PC-3 (cell line): ENCODE data around the gene LOX. TPM values are rescaled to one million over a fixed set of nuclear protein-coding genes. Genes with fewer than 3 reads are reported as not detected.

Experiments
- ATAC-seq: fragments of 200-7000 bp; cut with Tn5 transposase; 2 replicates; pipeline ENCODE4 v1.9.1; 2020; ENCODE audit warnings: mild to moderate bottlenecking, moderate library complexity
- BruUV-seq: library from RNA; stranded (reverse); fragments of 400-500 nt; replicated peaks from 2 replicates; lab custom pipeline; 2021; lab: Mats Ljungman, UMichigan
- CTCF ChIA-PET: fragments of 300-600 bp; sonication (Branson Sonifier 250); formaldehyde crosslinking; loops from one replicate; lab custom pipeline; 2022; ENCODE audit warnings: antibody characterized with exemption; lab: Charles Lee
- POLR2A ChIA-PET: fragments of 300-600 bp; sonication (Branson Sonifier 250); formaldehyde crosslinking; loops from one replicate; lab custom pipeline; 2022; ENCODE audit warnings: antibody characterized with exemption; ENCODE audit not compliant: unreplicated experiment; lab: Charles Lee
- DNase-seq: peaks from one replicate; pipeline ENCODE4 v3.0.0-alpha.2; 2015
- H2AFZ ChIP-seq: fragments of 300-600 bp; sonication (generic); 2 replicates; pipeline ENCODE4 v1.6.0; 2016; ENCODE audit warnings: antibody characterized with exemption, low read length
- H3F3A ChIP-seq: fragments of 300-600 bp; sonication (generic); one replicate; pipeline ENCODE4 v1.6.0; 2017; ENCODE audit warnings: antibody characterized with exemption, low read length, control low read depth, mild to moderate bottlenecking; ENCODE audit not compliant: unreplicated experiment
- H3K27ac ChIP-seq: fragments of 300-600 bp; sonication (generic); 2 replicates; pipeline ENCODE4 v1.5.1; 2016; ENCODE audit warnings: mild to moderate bottlenecking, low read length
- H3K27me3 ChIP-seq: fragments of 300-600 bp; sonication (generic); 2 replicates; pipeline ENCODE4 v1.6.1; 2016; ENCODE audit warnings: low read length, mixed read lengths
- H3K36me3 ChIP-seq: fragments of 300-600 bp; sonication (generic); 2 replicates; pipeline ENCODE4 v1.6.1; 2016; ENCODE audit warnings: low read depth, mixed run types, low read length, mixed read lengths
- H3K4me1 ChIP-seq: fragments of 300-600 bp; sonication (generic); 2 replicates; pipeline ENCODE4 v1.5.1; 2016; ENCODE audit warnings: low read length; ENCODE audit not compliant: insufficient read depth
- H3K4me2 ChIP-seq: fragments of 300-600 bp; sonication (generic); 2 replicates; pipeline ENCODE4 v1.6.0; 2016; ENCODE audit warnings: low read length
- H3K4me3 ChIP-seq: fragments of 300-600 bp; sonication (generic); 2 replicates; pipeline ENCODE4 v1.5.1; 2016; ENCODE audit warnings: mild to moderate bottlenecking, low read length, mixed read lengths
- H3K79me2 ChIP-seq: fragments of 300-600 bp; sonication (generic); 2 replicates; pipeline ENCODE4 v1.6.1; 2017; ENCODE audit warnings: low read length, mixed read lengths
- H3K9ac ChIP-seq: fragments of 300-600 bp; sonication (generic); 2 replicates; pipeline ENCODE4 v1.6.0; 2016; ENCODE audit warnings: mild to moderate bottlenecking, low read length
- H3K9me2 ChIP-seq: fragments of 300-600 bp; sonication (generic); replicated peaks from 2 replicates; pipeline ENCODE4 v1.6.1; 2016; ENCODE audit warnings: mixed run types, low read length, mixed read lengths
- H3K9me3 ChIP-seq: fragments of 300-600 bp; sonication (generic); 2 replicates; pipeline ENCODE4 v1.6.1; 2016; ENCODE audit warnings: low read length, mixed read lengths
- H4K20me1 ChIP-seq: fragments of 300-600 bp; sonication (generic); 2 replicates; pipeline ENCODE4 v1.6.1; 2016; ENCODE audit warnings: low read length, mixed read lengths
- EZH2 ChIP-seq: fragments of 300-600 bp; sonication (generic); IDR thresholded peaks from one replicate; pipeline ENCODE4 v1.6.1; 2017; ENCODE audit warnings: antibody characterized with exemption, mild to moderate bottlenecking, low read length; ENCODE audit not compliant: unreplicated experiment
- EZH2phosphoT487 ChIP-seq: fragments of 300-600 bp; sonication (generic); IDR thresholded peaks from 2 replicates; pipeline ENCODE4 v1.6.1; 2018; ENCODE audit warnings: mild to moderate bottlenecking, antibody characterized with exemption, low read length, borderline replicate concordance
- intact Hi-C: fragments of 100-400 bp; cut with micrococcal nuclease; formaldehyde crosslinking; loops from 2 replicates; pipeline ENCODE4 v1.9.0; 2023
- total RNA-seq: library from RNA; depleted of rRNA; stranded (reverse); fragments of >200 nt; gene quantifications from 2 replicates; pipeline ENCODE4 v1.2.3, GENCODE V29; 2014
- TF ChIP-seq, protein P1 (sequence below): fragments of 300-600 bp; sonication (generic); conservative IDR thresholded peaks from 2 replicates; pipeline ENCODE4 v1.5.1; 2017; ENCODE audit warnings: antibody characterized with exemption, low read depth, mild to moderate bottlenecking, low read length

Gene LOX
- total RNA-seq, 1 experiment from 2014 or later, result 0.18 TPM

DNA sequence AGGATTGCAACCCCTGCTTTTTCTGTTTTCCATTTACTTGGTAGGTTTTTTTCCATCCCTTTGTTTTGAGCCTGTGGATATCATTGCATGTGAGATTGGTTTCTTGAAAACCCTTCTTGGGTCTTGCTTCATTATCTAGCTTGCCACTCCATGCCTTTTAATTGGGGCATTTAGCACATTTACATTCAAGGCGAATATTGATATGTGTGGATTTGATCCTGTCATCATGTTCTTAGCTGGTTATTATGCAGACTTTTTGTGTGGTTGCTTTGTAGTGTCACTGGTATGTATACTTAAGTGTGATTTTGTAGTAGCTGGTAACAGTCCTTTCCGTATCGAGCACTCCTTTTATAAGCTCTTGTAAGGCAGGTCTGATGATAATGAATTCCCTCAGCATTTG is 26.5 kb downstream of the LOX start:
- POLR2A ChIA-PET, result no interaction called here
- Histone ChIP-seq H3K4me3 (no peak overlapping the region), H3K9me3 (no peaks in the 10 kb centered on the region), H3K9ac (no peak overlapping the region), H2AFZ (no peak overlapping the region), H3K4me1 (no peaks in the 10 kb centered on the region), H3K27ac (no peak overlapping the region), H3K79me2 (no peaks in the 10 kb centered on the region), H3K36me3 (no peaks in the 10 kb centered on the region), H3F3A (no peaks in the 10 kb centered on the region), H3K4me2 (no peak overlapping the region), H3K9me2 (no peaks in the 10 kb centered on the region), H3K27me3 (no peaks in the 10 kb centered on the region), H4K20me1 (no peaks in the 10 kb centered on the region)
- ATAC-seq (no peak), DNase-seq (no peak)
- TF ChIP-seq, protein P1, sequence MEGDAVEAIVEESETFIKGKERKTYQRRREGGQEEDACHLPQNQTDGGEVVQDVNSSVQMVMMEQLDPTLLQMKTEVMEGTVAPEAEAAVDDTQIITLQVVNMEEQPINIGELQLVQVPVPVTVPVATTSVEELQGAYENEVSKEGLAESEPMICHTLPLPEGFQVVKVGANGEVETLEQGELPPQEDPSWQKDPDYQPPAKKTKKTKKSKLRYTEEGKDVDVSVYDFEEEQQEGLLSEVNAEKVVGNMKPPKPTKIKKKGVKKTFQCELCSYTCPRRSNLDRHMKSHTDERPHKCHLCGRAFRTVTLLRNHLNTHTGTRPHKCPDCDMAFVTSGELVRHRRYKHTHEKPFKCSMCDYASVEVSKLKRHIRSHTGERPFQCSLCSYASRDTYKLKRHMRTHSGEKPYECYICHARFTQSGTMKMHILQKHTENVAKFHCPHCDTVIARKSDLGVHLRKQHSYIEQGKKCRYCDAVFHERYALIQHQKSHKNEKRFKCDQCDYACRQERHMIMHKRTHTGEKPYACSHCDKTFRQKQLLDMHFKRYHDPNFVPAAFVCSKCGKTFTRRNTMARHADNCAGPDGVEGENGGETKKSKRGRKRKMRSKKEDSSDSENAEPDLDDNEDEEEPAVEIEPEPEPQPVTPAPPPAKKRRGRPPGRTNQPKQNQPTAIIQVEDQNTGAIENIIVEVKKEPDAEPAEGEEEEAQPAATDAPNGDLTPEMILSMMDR, result no peak
- TF ChIP-seq EZH2phosphoT487 (no peak), EZH2 (no peak)
- no TSS peak for BruUV-seq
- intact Hi-C loops, result no loop called here
- CTCF ChIA-PET, result no interaction called here

DNA sequence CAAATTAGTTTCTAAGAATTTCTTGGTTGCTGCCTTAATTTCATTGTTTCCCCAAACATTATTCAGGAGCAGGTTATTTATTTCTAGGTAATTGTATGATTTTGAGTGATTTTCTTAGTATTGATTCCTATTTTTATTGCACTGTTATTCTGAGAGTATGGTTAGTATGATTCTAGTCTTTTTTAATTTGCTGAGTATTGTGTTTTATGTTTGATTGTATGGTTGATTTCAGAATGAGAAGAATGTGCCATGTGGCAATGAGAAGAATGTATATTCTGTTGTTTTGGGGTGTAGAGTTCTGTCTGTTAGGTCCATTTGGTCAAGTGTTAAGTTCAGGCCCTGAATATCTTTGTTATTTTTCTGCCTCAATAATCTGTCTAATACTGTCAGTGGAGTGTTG is 27.1 kb downstream of the LOX start:
- ATAC-seq, result no peak
- Histone ChIP-seq H3F3A (no peaks in the 10 kb centered on the region), H3K9me2 (no peaks in the 10 kb centered on the region), H3K9me3 (no peaks in the 10 kb centered on the region), H3K79me2 (no peaks in the 10 kb centered on the region), H3K27ac (no peak overlapping the region), H2AFZ (no peak overlapping the region), H3K4me3 (no peak overlapping the region), H3K4me2 (no peak overlapping the region), H3K9ac (no peak overlapping the region), H3K27me3 (no peaks in the 10 kb centered on the region), H4K20me1 (no peaks in the 10 kb centered on the region), H3K4me1 (no peaks in the 10 kb centered on the region), H3K36me3 (no peaks in the 10 kb centered on the region)
- TF ChIP-seq EZH2, result no peak
- TF ChIP-seq, protein P1, result no peak
- no peak for TF ChIP-seq EZH2phosphoT487
- POLR2A ChIA-PET, result no interaction called here
- DNase-seq, result no peak
- intact Hi-C loops, result no loop called here
- no TSS peak for BruUV-seq
- CTCF ChIA-PET, result no interaction called here

DNA sequence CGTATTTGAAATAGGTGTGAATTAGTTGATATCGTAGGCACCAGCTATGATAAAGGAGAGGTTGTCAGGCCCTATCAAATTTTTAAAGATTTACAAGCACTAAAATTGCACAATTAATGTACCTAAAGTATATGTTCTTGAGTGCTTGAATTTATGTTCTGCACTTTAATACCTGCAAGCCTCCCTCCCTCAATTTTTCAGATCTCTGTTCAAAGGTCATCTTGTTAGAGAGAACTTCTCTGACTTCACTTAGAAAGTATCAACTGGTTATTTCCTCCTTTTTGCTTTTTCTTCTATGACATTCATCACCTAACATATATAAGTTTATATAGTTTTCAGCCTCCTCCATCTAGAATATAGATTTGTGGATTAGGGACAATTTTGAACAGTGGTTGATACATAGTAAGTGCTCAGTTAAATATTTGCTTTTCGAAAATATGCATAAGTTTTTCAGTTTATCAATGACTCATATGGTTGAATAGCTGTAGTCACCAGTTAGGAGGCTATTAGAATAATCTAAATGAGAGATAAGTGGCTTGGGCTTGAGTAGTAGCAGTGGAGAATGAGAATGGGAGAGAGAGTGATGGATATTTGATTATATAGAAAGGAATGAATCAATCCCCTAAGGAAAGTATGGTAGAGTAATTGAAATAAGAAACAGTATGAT is 37.3 kb downstream of the LOX start:
- H3K9me2 ChIP-seq, result no peaks in the 10 kb centered on the region
- no peaks in the 10 kb centered on the region for H3K27me3 ChIP-seq
- ATAC-seq, result no peak
- H3K79me2 ChIP-seq, result no peaks in the 10 kb centered on the region
- H4K20me1 ChIP-seq, result no peaks in the 10 kb centered on the region
- H3K4me2 ChIP-seq, result no peak overlapping the region
- no peak overlapping the region for H2AFZ ChIP-seq
- no TSS peak for BruUV-seq
- intact Hi-C loops, result no loop called here
- no peaks in the 10 kb centered on the region for H3F3A ChIP-seq
- no peaks in the 10 kb centered on the region for H3K4me1 ChIP-seq
- no peaks in the 10 kb centered on the region for H3K36me3 ChIP-seq
- ChIA-PET CTCF (no interaction called here), POLR2A (no interaction called here)
- no peak overlapping the region for H3K4me3 ChIP-seq
- TF ChIP-seq, protein P1, result no peak
- no peak for TF ChIP-seq EZH2
- TF ChIP-seq EZH2phosphoT487, result no peak
- DNase-seq, result no peak
- no peaks in the 10 kb centered on the region for H3K9me3 ChIP-seq
- H3K9ac ChIP-seq, result no peak overlapping the region
- no peak overlapping the region for H3K27ac ChIP-seq
